IMR-90 (cell line): Measurements from ENCODE around the gene ADGRG3. TPM values are rescaled to one million over a fixed set of nuclear protein-coding genes. Genes with fewer than 3 reads are reported as not detected.

ENCODE experiments used
- ATAC-seq: fragments of 200-7000 bp; cut with Tn5 transposase; 2 replicates; pipeline ENCODE4 v1.9.1; 2020; ENCODE audit warnings: low read depth, mild to moderate bottlenecking, moderate library complexity
- BruUV-seq: library from RNA; stranded (reverse); fragments of 400-500 nt; replicated peaks from 2 replicates; lab custom pipeline; 2021; lab: Mats Ljungman, UMichigan
- CTCF ChIA-PET: fragments of 300-600 bp; formaldehyde crosslinking; extraction: SDS; loops from one replicate; lab custom pipeline; 2021; ENCODE audit warnings: antibody characterized with exemption; lab: Yijun Ruan, JAX
- POLR2A ChIA-PET: fragments of 300-600 bp; sonication (Branson Sonifier 250); formaldehyde crosslinking; loops from one replicate; lab custom pipeline; 2022; ENCODE audit warnings: antibody characterized with exemption; ENCODE audit not compliant: unreplicated experiment; lab: Charles Lee
- DNase-seq: peaks from one replicate; pipeline ENCODE4 v3.0.0; 2013
- H2AFZ ChIP-seq: replicated peaks from 2 replicates; pipeline ENCODE3; 2013; ENCODE audit warnings: low read length, mild to moderate bottlenecking; ENCODE audit not compliant: poor library complexity
- H2AK5ac ChIP-seq: 2 replicates; pipeline ENCODE4 v1.6.1; 2013; ENCODE audit warnings: low read depth, low read length, inconsistent platforms
- H2AK9ac ChIP-seq: replicated peaks from 2 replicates; pipeline ENCODE3; 2013; ENCODE audit warnings: mild to moderate bottlenecking, low read depth, low read length, moderate library complexity; ENCODE audit not compliant: poor library complexity
- H2BK120ac ChIP-seq: 2 replicates; pipeline ENCODE4 v1.6.1; 2013; ENCODE audit warnings: low read depth, low read length, inconsistent platforms
- H2BK15ac ChIP-seq: 3 replicates; pipeline ENCODE4 v1.6.1; 2013; ENCODE audit warnings: low read depth, low read length, inconsistent platforms
- H2BK20ac ChIP-seq: 2 replicates; pipeline ENCODE4 v1.6.1; 2013; ENCODE audit warnings: low read depth, mild to moderate bottlenecking, inconsistent platforms, low read length, moderate library complexity
- H2BK5ac ChIP-seq: 2 replicates; pipeline ENCODE4 v1.6.1; 2013; ENCODE audit warnings: mild to moderate bottlenecking, low read depth, low read length, inconsistent platforms; ENCODE audit not compliant: poor library complexity, severe bottlenecking
- H3K14ac ChIP-seq: replicated peaks from 2 replicates; pipeline ENCODE4 v1.6.1; 2013; ENCODE audit warnings: low read depth, low read length, inconsistent platforms
- H3K18ac ChIP-seq: 2 replicates; pipeline ENCODE4 v1.6.1; 2013; ENCODE audit warnings: low read depth, low read length, control low read depth
- H3K23ac ChIP-seq: 2 replicates; pipeline ENCODE4 v1.6.1; 2013; ENCODE audit warnings: low read depth, low read length, inconsistent platforms
- H3K27ac ChIP-seq: 2 replicates; pipeline ENCODE4 v1.5.1; 2013; ENCODE audit warnings: mild to moderate bottlenecking, control low read depth, low read length; ENCODE audit not compliant: insufficient read depth
- H3K27me3 ChIP-seq: 2 replicates; pipeline ENCODE4 v1.6.1; 2013; ENCODE audit warnings: low read length; ENCODE audit not compliant: control insufficient read depth, insufficient read depth
- H3K36me3 ChIP-seq: 2 replicates; pipeline ENCODE4 v1.6.1; 2013; ENCODE audit warnings: low read length, mixed read lengths; ENCODE audit not compliant: control insufficient read depth, insufficient read depth
- H3K4ac ChIP-seq: 2 replicates; pipeline ENCODE4 v1.6.1; 2013; ENCODE audit warnings: low read depth, low read length, inconsistent platforms
- H3K4me1 ChIP-seq: 2 replicates; pipeline ENCODE4 v1.6.1; 2013; ENCODE audit warnings: low read length, mixed read lengths; ENCODE audit not compliant: control insufficient read depth, insufficient read depth
- H3K4me2 ChIP-seq: 2 replicates; pipeline ENCODE4 v1.6.1; 2013; ENCODE audit warnings: low read depth, mild to moderate bottlenecking, control low read depth, low read length, moderate library complexity
- H3K4me3 ChIP-seq: 2 replicates; pipeline ENCODE4 v1.5.1; 2013; ENCODE audit warnings: low read depth, mild to moderate bottlenecking, control low read depth, low read length, moderate library complexity; ENCODE audit not compliant: insufficient read depth
- H3K56ac ChIP-seq: 2 replicates; pipeline ENCODE4 v1.6.1; 2013; ENCODE audit warnings: low read length, inconsistent platforms; ENCODE audit not compliant: insufficient read depth; ENCODE audit errors: extremely low read depth
- H3K79me1 ChIP-seq, 2 experiments: 2 replicates each; pipeline ENCODE4 v1.6.1; 2013; ENCODE audit warnings: low read length in 2 of 2, inconsistent platforms in 1 of 2, low read depth in 1 of 2
- H3K9ac ChIP-seq: 2 replicates; pipeline ENCODE4 v1.6.1; 2013; ENCODE audit warnings: low read depth, low read length, control low read depth
- H3K9me1 ChIP-seq: 2 replicates; pipeline ENCODE4 v1.6.1; 2013; ENCODE audit warnings: low read length, inconsistent platforms; ENCODE audit not compliant: insufficient read depth
- H3K9me3 ChIP-seq: 2 replicates; pipeline ENCODE4 v1.6.1; 2013; ENCODE audit warnings: low read length; ENCODE audit not compliant: control insufficient read depth, insufficient read depth
- H4K20me1 ChIP-seq: 2 replicates; pipeline ENCODE4 v1.6.1; 2013; ENCODE audit warnings: low read length, inconsistent platforms; ENCODE audit not compliant: insufficient read depth
- H4K5ac ChIP-seq: 2 replicates; pipeline ENCODE4 v1.6.1; 2013; ENCODE audit warnings: mild to moderate bottlenecking, low read depth, low read length, control low read depth
- H4K8ac ChIP-seq, 2 experiments: 2 replicates each; pipeline ENCODE4 v1.6.1; 2013; ENCODE audit warnings: low read depth in 2 of 2, low read length in 2 of 2, control low read depth in 1 of 2, inconsistent platforms in 1 of 2
- H4K91ac ChIP-seq: 2 replicates; pipeline ENCODE4 v1.6.1; 2013; ENCODE audit warnings: low read depth, low read length, inconsistent platforms; ENCODE audit not compliant: insufficient read depth
- BHLHE40 ChIP-seq: fragments of 150-350 bp; IDR thresholded peaks from 2 replicates; pipeline ENCODE4 v1.6.1; 2016; ENCODE audit warnings: mild to moderate bottlenecking, low read depth, low read length
- CEBPB ChIP-seq: IDR thresholded peaks from 2 replicates; pipeline ENCODE4 v1.6.1; 2012; ENCODE audit warnings: low read depth, low read length, improper control_type of control experiment
- ELK1 ChIP-seq: fragments of 150-350 bp; IDR thresholded peaks from 2 replicates; pipeline ENCODE4 v1.6.1; 2016; ENCODE audit warnings: low read depth, mild to moderate bottlenecking, low read length, moderate library complexity, borderline replicate concordance
- FOS ChIP-seq: fragments of 150-350 bp; IDR thresholded peaks from 2 replicates; pipeline ENCODE4 v1.6.1; 2016; ENCODE audit warnings: low read depth, low read length
- MAFK ChIP-seq: IDR thresholded peaks from 2 replicates; pipeline ENCODE4 v1.6.1; 2012; ENCODE audit warnings: low read depth, low read length, improper control_type of control experiment
- MAZ ChIP-seq: IDR thresholded peaks from 2 replicates; pipeline ENCODE4 v1.6.1; 2012; ENCODE audit warnings: low read depth, mild to moderate bottlenecking, low read length, improper control_type of control experiment, moderate library complexity, borderline replicate concordance
- NFE2L2 ChIP-seq: fragments of 150-350 bp; IDR thresholded peaks from 2 replicates; pipeline ENCODE4 v1.6.1; 2016; ENCODE audit warnings: low read depth, mild to moderate bottlenecking, low read length
- POLR2A ChIP-seq: IDR thresholded peaks from 2 replicates; pipeline ENCODE4 v1.6.1; 2012; ENCODE audit warnings: mild to moderate bottlenecking, low read depth, low read length
- RAD21 ChIP-seq: IDR thresholded peaks from 2 replicates; pipeline ENCODE4 v1.6.1; 2012; ENCODE audit warnings: low read length, improper control_type of control experiment
- RCOR1 ChIP-seq: IDR thresholded peaks from 2 replicates; pipeline ENCODE4 v1.6.1; 2012; ENCODE audit warnings: mild to moderate bottlenecking, low read length, improper control_type of control experiment; ENCODE audit not compliant: insufficient replicate concordance
- SMC3 ChIP-seq: fragments of 150-350 bp; IDR thresholded peaks from 2 replicates; pipeline ENCODE4 v1.6.1; 2016; ENCODE audit warnings: low read depth, mild to moderate bottlenecking, antibody characterized with exemption, low read length, moderate library complexity
- WGBS, 2 experiments: methylation state at CpG; one replicate each; pipeline versions ENCODE4 v1.1.5 to v1.1.7; 2013; ENCODE audit warnings: missing lambda C conversion rate in 2 of 2; ENCODE audit not compliant: insufficient read length in 1 of 2; ENCODE audit errors: extremely low coverage in 2 of 2; 5-methylcytosine and 5-hydroxymethylcytosine counted together
- dilution Hi-C: fragments of 300-500 bp; cut with HindIII; formaldehyde crosslinking; loops from one replicate; pipeline ENCODE4 v1.14.3; 2018; ENCODE audit warnings: low sequenced_read_pairs; ENCODE audit not compliant: unreplicated experiment
- in situ Hi-C: fragments of 300-500 bp; cut with MboI; formaldehyde crosslinking; loops from 3 replicates; pipeline ENCODE4 v1.14.3; 2019; ENCODE audit warnings: low sequenced_read_pairs, inconsistent platforms, mixed read lengths
- intact Hi-C: fragments of 100-400 bp; cut with micrococcal nuclease; formaldehyde crosslinking; loops from 2 replicates; pipeline ENCODE4 v1.10.0; 2022
- polyA plus RNA-seq, 3 experiments: library from polyadenylated mRNA; depleted of rRNA; stranded (reverse); fragments of >200 nt; gene quantifications; 2 replicates each; pipeline ENCODE4 v1.2.3, GENCODE V29; 2012; ENCODE audit warnings: low replicate concordance in 1 of 3
- total RNA-seq: library from RNA; depleted of rRNA; stranded (reverse); fragments of >200 nt; gene quantifications from 2 replicates; pipeline ENCODE4 v1.2.3, GENCODE V29; 2012
- TF ChIP-seq, protein P1 (sequence below): fragments of 150-350 bp; IDR thresholded peaks from 2 replicates; pipeline ENCODE4 v1.6.1; 2017; ENCODE audit warnings: mild to moderate bottlenecking, antibody characterized with exemption, low read length, low read depth
- TF ChIP-seq, protein P2 (sequence below): conservative IDR thresholded peaks from 2 replicates; pipeline ENCODE4 v1.5.1; 2012; ENCODE audit warnings: mild to moderate bottlenecking, low read depth, low read length, improper control_type of control experiment

The ADGRG3 gene
- total and polyA plus RNA-seq, 2 of the 4 experiments (the other 2 are of a cell fraction): not detected

DNA sequence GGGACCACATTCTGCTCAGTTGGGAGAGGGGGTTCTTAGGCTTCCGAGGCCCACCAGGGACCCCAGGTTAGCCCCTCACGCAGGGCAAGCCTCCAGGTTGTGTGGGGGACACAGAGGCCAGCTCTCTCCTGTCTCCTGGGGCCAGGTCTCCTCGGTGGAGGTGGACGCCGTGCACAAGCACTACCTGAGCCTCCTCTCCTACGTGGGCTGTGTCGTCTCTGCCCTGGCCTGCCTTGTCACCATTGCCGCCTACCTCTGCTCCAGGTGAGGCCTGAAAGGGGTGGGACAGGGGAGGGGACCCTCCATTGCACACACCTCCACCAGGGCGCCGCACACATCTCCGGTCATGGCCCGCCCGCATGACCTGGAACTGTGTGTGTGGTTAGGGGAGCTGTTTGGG is 10.9 kb upstream of the ADGRG3 start:
- Histone ChIP-seq H3K36me3 (no peaks in the 10 kb centered on the region), H3K27ac (no peak overlapping the region), H3K9me3 (no peaks in the 10 kb centered on the region), H3K27me3 (no peaks in the 10 kb centered on the region; the same call in 1 of the 2 replicates), H3K79me1 (no peaks in the 10 kb centered on the region), H3K4me1 (no peaks in the 10 kb centered on the region), H3K56ac (no peak overlapping the region), H4K8ac (no peak overlapping the region), H3K23ac (no peak overlapping the region), H3K4me3 (no peak overlapping the region), H3K4me2 (no peak overlapping the region), H4K5ac (no peak overlapping the region), H2BK15ac (no peak overlapping the region), H2AFZ (no peak overlapping the region), H4K91ac (no peak overlapping the region), H2AK5ac (no peak overlapping the region), H2AK9ac (no peak overlapping the region), H2BK120ac (no peak overlapping the region), H3K9ac (no peak overlapping the region), H3K14ac (no peak overlapping the region), H3K4ac (no peak overlapping the region), H3K18ac (no peak overlapping the region), H2BK5ac (no peak overlapping the region), H3K9me1 (no peaks in the 10 kb centered on the region; the same call in 1 of the 2 replicates), H4K20me1 (no peaks in the 10 kb centered on the region), H2BK20ac (no peak overlapping the region)
- no peak for ATAC-seq
- intact Hi-C loops (no loop called here), in situ Hi-C loops (no loop called here), dilution Hi-C loops (no loop called here)
- no peak for DNase-seq
- no CpG with 5 or more reads among the region's 13 CpGs for WGBS, 2 experiments
- TF ChIP-seq POLR2A (no peak), NFE2L2 (no peak), MAFK (no peak), RAD21 (no peak), MAZ (no peak), SMC3 (no peak), FOS (no peak), ELK1 (no peak), RCOR1 (no peak), BHLHE40 (no peak), CEBPB (no peak)
- TF ChIP-seq, protein P1, sequence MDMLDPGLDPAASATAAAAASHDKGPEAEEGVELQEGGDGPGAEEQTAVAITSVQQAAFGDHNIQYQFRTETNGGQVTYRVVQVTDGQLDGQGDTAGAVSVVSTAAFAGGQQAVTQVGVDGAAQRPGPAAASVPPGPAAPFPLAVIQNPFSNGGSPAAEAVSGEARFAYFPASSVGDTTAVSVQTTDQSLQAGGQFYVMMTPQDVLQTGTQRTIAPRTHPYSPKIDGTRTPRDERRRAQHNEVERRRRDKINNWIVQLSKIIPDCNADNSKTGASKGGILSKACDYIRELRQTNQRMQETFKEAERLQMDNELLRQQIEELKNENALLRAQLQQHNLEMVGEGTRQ: no peak
- TF ChIP-seq, protein P2, sequence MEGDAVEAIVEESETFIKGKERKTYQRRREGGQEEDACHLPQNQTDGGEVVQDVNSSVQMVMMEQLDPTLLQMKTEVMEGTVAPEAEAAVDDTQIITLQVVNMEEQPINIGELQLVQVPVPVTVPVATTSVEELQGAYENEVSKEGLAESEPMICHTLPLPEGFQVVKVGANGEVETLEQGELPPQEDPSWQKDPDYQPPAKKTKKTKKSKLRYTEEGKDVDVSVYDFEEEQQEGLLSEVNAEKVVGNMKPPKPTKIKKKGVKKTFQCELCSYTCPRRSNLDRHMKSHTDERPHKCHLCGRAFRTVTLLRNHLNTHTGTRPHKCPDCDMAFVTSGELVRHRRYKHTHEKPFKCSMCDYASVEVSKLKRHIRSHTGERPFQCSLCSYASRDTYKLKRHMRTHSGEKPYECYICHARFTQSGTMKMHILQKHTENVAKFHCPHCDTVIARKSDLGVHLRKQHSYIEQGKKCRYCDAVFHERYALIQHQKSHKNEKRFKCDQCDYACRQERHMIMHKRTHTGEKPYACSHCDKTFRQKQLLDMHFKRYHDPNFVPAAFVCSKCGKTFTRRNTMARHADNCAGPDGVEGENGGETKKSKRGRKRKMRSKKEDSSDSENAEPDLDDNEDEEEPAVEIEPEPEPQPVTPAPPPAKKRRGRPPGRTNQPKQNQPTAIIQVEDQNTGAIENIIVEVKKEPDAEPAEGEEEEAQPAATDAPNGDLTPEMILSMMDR: no peak
- POLR2A ChIA-PET: no interaction called here
- CTCF ChIA-PET: interaction anchor here (1.1 kb wide), 1 partner anchor 66 kb away, joined by 5 read pairs; no protein-coding TSS in a partner anchor
- no TSS peak for BruUV-seq
